ENCODE data around the gene OLFML1.

The OLFML1 gene

GRCh38 chr11:7532405-7533145 lies 47.3 kb downstream of the OLFML1 start:
- H3K79me2 ChIP-seq (ENCODE audit: control insufficient read depth, insufficient read depth, low read length, unreplicated experiment): no peaks in the 10 kb centered on the region
- no peaks in the 10 kb centered on the region for H3K4me1 ChIP-seq (ENCODE audit: control insufficient read depth, insufficient read depth, low read length, unreplicated experiment)
- H3K36me3 ChIP-seq (ENCODE audit: insufficient read depth, low read length): no peaks in the 10 kb centered on the region
- H3K4me3 ChIP-seq (ENCODE audit: low read depth, low read length): no peak overlapping the region
- no peak overlapping the region for H2AFZ ChIP-seq (ENCODE audit: low read length, unreplicated experiment)
- H3K27ac ChIP-seq (ENCODE audit: low read depth, low read length): no peak overlapping the region
- H3K27me3 ChIP-seq (ENCODE audit: insufficient read depth, low read length): peaks cover 5% of the 10 kb centered on the region; the same call in 1 of the 2 replicates

GRCh38 chr11:7533199-7534041 lies 48.1 kb downstream of the OLFML1 start:
- Histone ChIP-seq H3K4me3 (ENCODE audit: low read depth, low read length) (no peak overlapping the region), H3K4me1 (ENCODE audit: control insufficient read depth, insufficient read depth, low read length, unreplicated experiment) (no peaks in the 10 kb centered on the region), H3K27ac (ENCODE audit: low read depth, low read length) (no peak overlapping the region)

DNA sequence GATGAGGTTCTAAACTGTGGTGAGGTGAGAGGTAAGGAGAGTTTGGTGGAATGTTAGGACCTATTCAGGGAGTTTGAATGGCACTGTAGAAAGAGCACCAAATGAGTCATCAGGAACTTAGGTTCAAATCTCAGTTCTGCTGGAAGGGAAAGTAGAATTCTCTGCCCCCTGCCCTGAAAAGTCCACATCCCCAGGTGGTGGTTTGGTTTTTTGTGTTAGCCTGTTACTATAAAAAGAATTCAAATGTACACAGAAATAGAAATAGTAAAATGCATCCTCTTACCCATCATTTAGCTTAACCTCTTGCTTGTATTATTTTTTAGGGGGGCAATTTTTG lies 48.7 kb downstream of the OLFML1 start:
- H3K36me3 ChIP-seq (ENCODE audit: insufficient read depth, low read length): no peaks in the 10 kb centered on the region
- no peaks in the 10 kb centered on the region for H3K79me2 ChIP-seq (ENCODE audit: control insufficient read depth, insufficient read depth, low read length, unreplicated experiment)
- H3K4me1 ChIP-seq (ENCODE audit: control insufficient read depth, insufficient read depth, low read length, unreplicated experiment): no peaks in the 10 kb centered on the region
- no peak overlapping the region for H3K27ac ChIP-seq (ENCODE audit: low read depth, low read length)
- H3K4me3 ChIP-seq (ENCODE audit: low read depth, low read length): no peak overlapping the region
- H2AFZ ChIP-seq (ENCODE audit: low read length, unreplicated experiment): no peak overlapping the region
- H3K27me3 ChIP-seq (ENCODE audit: insufficient read depth, low read length): peaks cover 16% of the 10 kb centered on the region; the same call in 1 of the 2 replicates

More at GRCh38 chr11:7533199-7534041, 48.1 kb downstream of the OLFML1 start:
- H2AFZ ChIP-seq (ENCODE audit: low read length, unreplicated experiment): no peak overlapping the region
- H3K27me3 ChIP-seq (ENCODE audit: insufficient read depth, low read length): peaks cover 13% of the 10 kb centered on the region; the same call in 1 of the 2 replicates
- no peaks in the 10 kb centered on the region for H3K79me2 ChIP-seq (ENCODE audit: control insufficient read depth, insufficient read depth, low read length, unreplicated experiment)
- H3K36me3 ChIP-seq (ENCODE audit: insufficient read depth, low read length): no peaks in the 10 kb centered on the region

GRCh38 chr11:7536100-7536499 lies 50.8 kb downstream of the OLFML1 start:
- Histone ChIP-seq H2AFZ (ENCODE audit: low read length, unreplicated experiment) (no peak overlapping the region), H3K36me3 (ENCODE audit: insufficient read depth, low read length) (no peaks in the 10 kb centered on the region), H3K79me2 (ENCODE audit: control insufficient read depth, insufficient read depth, low read length, unreplicated experiment) (no peaks in the 10 kb centered on the region), H3K4me3 (ENCODE audit: low read depth, low read length) (no peak overlapping the region), H3K27ac (ENCODE audit: low read depth, low read length) (no peak overlapping the region), H3K4me1 (ENCODE audit: control insufficient read depth, insufficient read depth, low read length, unreplicated experiment) (no peaks in the 10 kb centered on the region), H3K27me3 (ENCODE audit: insufficient read depth, low read length) (peaks cover 27% of the 10 kb centered on the region; the same call in 1 of the 2 replicates)

- Histone ChIP-seq H3K27me3 (ENCODE audit: insufficient read depth, low read length) (peaks cover 27% of the 10 kb centered on the region; the same call in 1 of the 2 replicates), H3K79me2 (ENCODE audit: control insufficient read depth, insufficient read depth, low read length, unreplicated experiment) (no peaks in the 10 kb centered on the region), H3K4me3 (ENCODE audit: low read depth, low read length) (no peak overlapping the region), H3K4me1 (ENCODE audit: control insufficient read depth, insufficient read depth, low read length, unreplicated experiment) (no peaks in the 10 kb centered on the region), H3K27ac (ENCODE audit: low read depth, low read length) (no peak overlapping the region), H3K36me3 (ENCODE audit: insufficient read depth, low read length) (no peaks in the 10 kb centered on the region), H2AFZ (ENCODE audit: low read length, unreplicated experiment) (no peak overlapping the region)
Observed at GRCh38 chr11:7537265-7537664, 52.0 kb downstream of the OLFML1 start.

DNA sequence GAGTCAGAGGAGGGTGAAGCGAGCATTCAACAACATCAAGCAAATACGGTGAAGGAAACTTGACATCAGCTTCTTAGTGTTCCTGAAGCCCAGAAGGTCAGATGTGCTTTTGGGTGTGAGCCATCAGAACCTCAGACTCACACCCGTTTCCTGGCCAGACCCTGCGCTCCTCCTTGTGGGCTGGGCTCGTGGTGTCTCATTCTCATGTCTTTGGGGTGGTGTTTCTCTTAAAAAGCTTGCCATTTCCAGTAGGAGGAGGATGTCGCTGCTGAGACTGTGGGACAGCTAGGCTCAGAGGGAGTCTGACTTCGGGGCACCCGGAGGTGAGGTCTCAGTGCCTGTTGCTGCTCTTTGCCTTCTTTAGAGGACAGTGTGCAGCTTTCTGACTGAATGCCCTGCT lies 52.7 kb downstream of the OLFML1 start:
- no peak overlapping the region for H2AFZ ChIP-seq (ENCODE audit: low read length, unreplicated experiment)
- no peak overlapping the region for H3K4me3 ChIP-seq (ENCODE audit: low read depth, low read length)
- H3K4me1 ChIP-seq (ENCODE audit: control insufficient read depth, insufficient read depth, low read length, unreplicated experiment): no peaks in the 10 kb centered on the region
- H3K36me3 ChIP-seq (ENCODE audit: insufficient read depth, low read length): no peaks in the 10 kb centered on the region
- no peak overlapping the region for H3K27ac ChIP-seq (ENCODE audit: low read depth, low read length)
- H3K79me2 ChIP-seq (ENCODE audit: control insufficient read depth, insufficient read depth, low read length, unreplicated experiment): no peaks in the 10 kb centered on the region
- peaks cover 27% of the 10 kb centered on the region; the same call in 1 of the 2 replicates for H3K27me3 ChIP-seq (ENCODE audit: insufficient read depth, low read length)

DNA sequence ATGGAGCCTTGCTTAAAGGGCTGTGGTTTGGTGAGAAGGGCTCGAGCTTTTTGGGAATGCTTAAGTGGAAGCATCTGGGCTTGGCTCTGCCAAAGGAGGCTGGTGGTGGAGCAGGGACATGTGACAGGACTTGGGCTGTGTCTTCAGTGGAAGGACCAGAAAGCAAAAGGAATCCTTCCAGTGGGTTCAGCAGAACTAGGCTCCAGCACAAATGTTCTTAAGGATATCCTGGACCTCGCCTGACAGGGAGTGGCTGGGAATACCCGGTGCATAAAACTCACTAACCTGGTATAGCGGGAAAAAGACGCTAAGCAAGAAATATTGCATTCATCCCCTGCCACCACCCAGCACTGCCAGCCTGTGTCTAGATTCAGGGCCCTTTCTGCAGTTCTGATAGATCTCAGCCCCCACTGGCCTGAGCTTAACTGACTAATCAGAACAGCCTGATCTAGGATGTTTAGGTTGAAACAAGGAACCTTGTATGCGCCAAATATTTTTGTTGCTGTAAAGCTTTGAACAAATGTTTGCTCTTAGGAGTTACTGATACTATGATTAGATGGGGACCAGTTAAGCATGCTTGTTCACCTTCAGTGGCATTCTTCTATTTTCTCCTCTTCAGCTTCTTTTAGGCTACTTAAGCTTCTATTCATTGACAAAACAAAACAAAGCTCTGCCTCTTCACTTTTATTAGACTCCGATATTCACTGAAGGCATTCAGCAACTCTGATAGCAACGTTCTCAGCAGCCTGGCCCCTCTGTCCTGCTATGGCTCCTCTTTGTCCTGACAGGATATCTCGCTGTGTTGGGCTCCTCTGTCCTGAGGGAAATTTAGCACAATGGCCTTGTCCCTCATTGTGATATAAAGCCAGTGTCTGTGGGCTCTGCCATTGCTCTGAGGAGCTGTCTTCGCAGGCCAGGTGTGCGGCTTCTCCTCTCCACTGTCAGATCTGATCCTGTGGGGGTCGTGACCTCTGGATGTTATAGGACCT lies 53.5 kb downstream of the OLFML1 start:
- no peaks in the 10 kb centered on the region for H3K79me2 ChIP-seq (ENCODE audit: control insufficient read depth, insufficient read depth, low read length, unreplicated experiment)
- no peak overlapping the region for H2AFZ ChIP-seq (ENCODE audit: low read length, unreplicated experiment)
- no peak overlapping the region for H3K27ac ChIP-seq (ENCODE audit: low read depth, low read length)
- H3K4me3 ChIP-seq (ENCODE audit: low read depth, low read length): no peak overlapping the region
- H3K4me1 ChIP-seq (ENCODE audit: control insufficient read depth, insufficient read depth, low read length, unreplicated experiment): no peaks in the 10 kb centered on the region
- H3K27me3 ChIP-seq (ENCODE audit: insufficient read depth, low read length): peaks cover 27% of the 10 kb centered on the region; the same call in 1 of the 2 replicates
- H3K36me3 ChIP-seq (ENCODE audit: insufficient read depth, low read length): no peaks in the 10 kb centered on the region

GRCh38 chr11:7540830-7541555 lies 55.7 kb downstream of the OLFML1 start:
- Histone ChIP-seq H3K79me2 (ENCODE audit: control insufficient read depth, insufficient read depth, low read length, unreplicated experiment) (no peaks in the 10 kb centered on the region), H3K27me3 (ENCODE audit: insufficient read depth, low read length) (peaks cover 27% of the 10 kb centered on the region; the same call in 1 of the 2 replicates)

DNA sequence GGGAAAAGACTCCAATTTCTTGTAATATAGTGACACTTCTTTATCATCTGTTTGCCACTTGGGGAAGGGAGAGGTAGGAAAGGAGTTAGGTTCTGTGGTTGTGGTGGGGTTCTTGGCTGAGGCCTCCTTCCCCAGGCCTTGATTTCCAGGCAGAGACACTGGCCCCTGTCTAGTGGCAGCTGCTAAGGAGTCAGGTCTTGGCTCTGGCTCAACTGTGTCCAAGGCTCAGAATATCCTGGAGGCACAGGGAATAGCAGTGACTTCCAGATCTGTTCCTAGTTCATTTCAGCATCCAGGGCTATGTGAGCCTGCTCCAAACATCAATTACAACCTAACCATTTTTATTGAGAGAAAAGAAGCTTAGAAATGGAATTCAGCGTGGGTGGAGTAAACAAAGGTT lies 58.0 kb downstream of the OLFML1 start:
- Histone ChIP-seq H3K27me3 (ENCODE audit: insufficient read depth, low read length) (peaks cover 15% of the 10 kb centered on the region; the same call in 1 of the 2 replicates), H3K4me1 (ENCODE audit: control insufficient read depth, insufficient read depth, low read length, unreplicated experiment) (no peaks in the 10 kb centered on the region), H2AFZ (ENCODE audit: low read length, unreplicated experiment) (no peak overlapping the region), H3K4me3 (ENCODE audit: low read depth, low read length) (no peak overlapping the region), H3K27ac (ENCODE audit: low read depth, low read length) (no peak overlapping the region), H3K36me3 (ENCODE audit: insufficient read depth, low read length) (no peaks in the 10 kb centered on the region), H3K79me2 (ENCODE audit: control insufficient read depth, insufficient read depth, low read length, unreplicated experiment) (no peaks in the 10 kb centered on the region)

More at GRCh38 chr11:7540830-7541555, 55.7 kb downstream of the OLFML1 start:
- Histone ChIP-seq H3K27ac (ENCODE audit: low read depth, low read length) (no peak overlapping the region), H3K36me3 (ENCODE audit: insufficient read depth, low read length) (no peaks in the 10 kb centered on the region), H3K4me3 (ENCODE audit: low read depth, low read length) (no peak overlapping the region), H2AFZ (ENCODE audit: low read length, unreplicated experiment) (no peak overlapping the region), H3K4me1 (ENCODE audit: control insufficient read depth, insufficient read depth, low read length, unreplicated experiment) (no peaks in the 10 kb centered on the region)

Data from ACC112 (cell line).